Kidney (tissue), 14 donors: ENCODE measurements around the gene TMED4. TPM values are rescaled to one million over a fixed set of nuclear protein-coding genes. Genes with fewer than 3 reads are reported as not detected.
A peak's percentile ranks its signal among the peaks of the same experiment; 100 is the strongest.
"Not testable (repeated sequence)": the region's sequence is repeated elsewhere in the genome, so short reads cannot be mapped to it uniquely, and the experiment has no call there.

Source experiments
- DNase-seq, 5 donors: peaks; one replicate each; pipeline ENCODE4 v3.0.0-alpha.2; 2013 to 2020
- FAIRE-seq: peaks from 2 replicates; lab custom pipeline; 2012; peaks lifted over from hg19 to GRCh38; lab: Jason Lieb, UNC
- H3K27ac ChIP-seq, 2 donors: one replicate each; pipeline ENCODE4 v1.7.0; 2013; ENCODE audit warnings: low read depth in 2 of 2, low read length in 2 of 2, inconsistent platforms in 1 of 2
- H3K27me3 ChIP-seq: one replicate; pipeline ENCODE4 v1.7.1; 2013; ENCODE audit warnings: low read length, inconsistent platforms; ENCODE audit not compliant: control insufficient read depth, insufficient read depth
- H3K36me3 ChIP-seq, 3 donors: one replicate each; pipeline versions ENCODE4 v1.7.0 to v1.7.1; 2013; ENCODE audit warnings: low read length in 3 of 3, control low read depth in 1 of 3, inconsistent platforms in 1 of 3; ENCODE audit not compliant: insufficient read depth in 3 of 3, control insufficient read depth in 2 of 3
- H3K4me1 ChIP-seq, 3 donors: one replicate each; pipeline versions ENCODE4 v1.7.0 to v1.7.1; 2013; ENCODE audit warnings: low read length in 3 of 3, inconsistent platforms in 1 of 3, low read depth in 1 of 3; ENCODE audit not compliant: control insufficient read depth in 2 of 3, insufficient read depth in 2 of 3
- H3K4me3 ChIP-seq, 3 donors: one replicate each; pipeline versions ENCODE4 v1.7.0 to v1.8.1; 2013; ENCODE audit warnings: low read length in 3 of 3, control low read depth in 1 of 3, inconsistent platforms in 1 of 3
- H3K9ac ChIP-seq, 3 donors: one replicate each; pipeline versions ENCODE4 v1.7.0 to v1.7.1; 2013; ENCODE audit warnings: low read length in 3 of 3, control low read depth in 1 of 3, inconsistent platforms in 1 of 3
- H3K9me3 ChIP-seq, 3 donors: one replicate each; pipeline versions ENCODE4 v1.7.0 to v1.7.1; 2013; ENCODE audit warnings: low read length in 3 of 3, control low read depth in 1 of 3, inconsistent platforms in 1 of 3; ENCODE audit not compliant: control insufficient read depth in 2 of 3, insufficient read depth in 1 of 3
- intact Hi-C: fragments of 100-400 bp; cut with DNase I; formaldehyde crosslinking; loops from one replicate; pipeline ENCODE4 v1.11.1; 2022
- polyA plus RNA-seq: library from polyadenylated mRNA; stranded (reverse); fragments of 350-450 nt; fragmentation: Illumina TruSeq; extraction: RNeasy Lipid Tissue Mini Kit (QIAGEN cat#74804); gene quantifications from one replicate; pipeline ENCODE4 v1.2.3, GENCODE V29; 2014; ENCODE audit warnings: low read depth, low replicate concordance; ENCODE audit not compliant: insufficient read depth
- total RNA-seq: library from RNA; stranded (reverse); fragmentation: NEBNext Ultra II Directional; extraction: Animal tissue kit (Norgen Biotek cat#: 25700); gene quantifications from one replicate; pipeline ENCODE4 v1.2.1, GENCODE V29; 2021
- TF ChIP-seq, protein P1 (sequence below): IDR thresholded peaks from 3 replicates; pipeline ENCODE4 v1.5.1; 2012; ENCODE audit warnings: mild to moderate bottlenecking, moderate library complexity, borderline replicate concordance; ENCODE audit not compliant: insufficient read depth; ENCODE audit errors: extremely low read depth
- donor health status: control.
- donor health status: control.
- donor health status: control.
- donor health status: control.
- donor health status: control.
- donor health status: DM: yes; HTN: yes; CAD: no.
- donor health status: Normal renal cell carcinoma (clear cell type).

TMED4 gene
- total and polyA plus RNA-seq, 2 donors from 2014 or later, result 105 to 138 TPM

DNA sequence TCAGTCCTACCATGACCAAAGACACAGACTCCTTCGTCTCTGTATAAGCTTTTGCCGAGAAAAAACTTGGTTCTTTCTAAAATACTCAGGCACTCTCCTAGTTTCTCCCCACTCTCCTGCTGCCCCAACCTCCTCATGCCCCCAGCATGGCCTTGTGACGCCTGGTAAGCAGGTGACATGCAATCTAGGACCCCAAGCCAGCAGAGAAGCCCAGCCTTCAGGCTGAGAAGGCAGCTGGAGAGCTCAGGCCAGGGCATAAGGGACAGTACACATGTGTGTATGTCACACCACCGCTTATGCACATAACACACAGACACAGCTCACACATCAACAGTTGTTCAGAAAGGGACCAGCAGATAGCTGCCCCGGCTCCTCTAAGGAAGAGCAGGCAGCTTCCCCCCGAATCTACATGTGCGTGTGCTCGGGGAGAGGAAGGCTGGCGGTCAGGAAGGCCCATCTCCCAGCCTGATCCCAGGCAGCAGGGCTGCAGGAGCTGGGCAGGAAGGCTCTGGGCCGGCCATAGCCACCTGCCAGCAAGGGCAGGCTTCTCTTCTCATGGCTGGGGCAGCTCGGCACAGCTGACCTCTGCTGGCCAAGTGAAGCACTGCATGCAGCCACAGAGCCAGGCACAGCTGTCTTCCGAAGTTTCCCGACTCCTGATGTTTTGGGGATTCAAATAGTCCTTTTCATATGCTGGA is 16.8 kb downstream of the TMED4 start:
- TF ChIP-seq, protein P1, sequence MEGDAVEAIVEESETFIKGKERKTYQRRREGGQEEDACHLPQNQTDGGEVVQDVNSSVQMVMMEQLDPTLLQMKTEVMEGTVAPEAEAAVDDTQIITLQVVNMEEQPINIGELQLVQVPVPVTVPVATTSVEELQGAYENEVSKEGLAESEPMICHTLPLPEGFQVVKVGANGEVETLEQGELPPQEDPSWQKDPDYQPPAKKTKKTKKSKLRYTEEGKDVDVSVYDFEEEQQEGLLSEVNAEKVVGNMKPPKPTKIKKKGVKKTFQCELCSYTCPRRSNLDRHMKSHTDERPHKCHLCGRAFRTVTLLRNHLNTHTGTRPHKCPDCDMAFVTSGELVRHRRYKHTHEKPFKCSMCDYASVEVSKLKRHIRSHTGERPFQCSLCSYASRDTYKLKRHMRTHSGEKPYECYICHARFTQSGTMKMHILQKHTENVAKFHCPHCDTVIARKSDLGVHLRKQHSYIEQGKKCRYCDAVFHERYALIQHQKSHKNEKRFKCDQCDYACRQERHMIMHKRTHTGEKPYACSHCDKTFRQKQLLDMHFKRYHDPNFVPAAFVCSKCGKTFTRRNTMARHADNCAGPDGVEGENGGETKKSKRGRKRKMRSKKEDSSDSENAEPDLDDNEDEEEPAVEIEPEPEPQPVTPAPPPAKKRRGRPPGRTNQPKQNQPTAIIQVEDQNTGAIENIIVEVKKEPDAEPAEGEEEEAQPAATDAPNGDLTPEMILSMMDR, result peak; percentile 92
- no peak overlapping the region for H3K27ac ChIP-seq
- intact Hi-C loops, result no loop called here
- H3K4me1 ChIP-seq, result peaks cover 0 to 12% (median 0%) of the 10 kb centered on the region in 3 donors
- no peak overlapping the region for H3K4me3 ChIP-seq
- no peak overlapping the region for H3K9ac ChIP-seq
- FAIRE-seq, result no peak
- no peaks in the 10 kb centered on the region for H3K27me3 ChIP-seq
- DNase-seq, result peak; percentile 47 to 83 (median 62)
- H3K36me3 ChIP-seq, result peaks cover 14 to 49% (median 39%) of the 10 kb centered on the region in 3 donors
- H3K9me3 ChIP-seq, result no peaks in the 10 kb centered on the region

DNA sequence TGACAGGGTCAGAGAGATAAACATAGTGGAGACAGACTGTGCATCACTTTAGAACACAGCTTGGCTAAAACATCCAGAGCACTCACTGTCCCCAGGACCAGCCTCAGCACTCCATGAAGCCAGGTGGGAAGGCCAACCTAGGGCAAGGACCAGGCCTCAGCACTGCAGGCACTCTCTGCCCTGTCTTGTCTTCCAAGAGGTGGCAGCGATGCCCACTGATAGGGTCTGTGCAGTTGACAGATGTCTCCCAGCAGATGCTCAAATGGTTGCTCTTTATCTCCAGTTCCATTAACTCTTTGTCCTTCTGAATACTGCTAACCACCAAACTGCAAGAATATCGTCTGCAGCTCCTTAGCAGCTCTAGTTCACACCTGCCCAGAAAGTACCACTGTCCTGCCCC is 17.4 kb downstream of the TMED4 start:
- Histone ChIP-seq H3K27me3 (no peaks in the 10 kb centered on the region), H3K9me3 (no peaks in the 10 kb centered on the region), H3K4me3 (no peak overlapping the region), H3K36me3 (peaks cover 11 to 42% (median 33%) of the 10 kb centered on the region in 3 donors), H3K9ac (no peak overlapping the region), H3K27ac (no peak overlapping the region), H3K4me1 (peaks cover 0 to 9% (median 0%) of the 10 kb centered on the region in 3 donors)
- DNase-seq, result no peak
- TF ChIP-seq, protein P1, result no peak
- FAIRE-seq, result no peak
- intact Hi-C loops, result no loop called here

DNA sequence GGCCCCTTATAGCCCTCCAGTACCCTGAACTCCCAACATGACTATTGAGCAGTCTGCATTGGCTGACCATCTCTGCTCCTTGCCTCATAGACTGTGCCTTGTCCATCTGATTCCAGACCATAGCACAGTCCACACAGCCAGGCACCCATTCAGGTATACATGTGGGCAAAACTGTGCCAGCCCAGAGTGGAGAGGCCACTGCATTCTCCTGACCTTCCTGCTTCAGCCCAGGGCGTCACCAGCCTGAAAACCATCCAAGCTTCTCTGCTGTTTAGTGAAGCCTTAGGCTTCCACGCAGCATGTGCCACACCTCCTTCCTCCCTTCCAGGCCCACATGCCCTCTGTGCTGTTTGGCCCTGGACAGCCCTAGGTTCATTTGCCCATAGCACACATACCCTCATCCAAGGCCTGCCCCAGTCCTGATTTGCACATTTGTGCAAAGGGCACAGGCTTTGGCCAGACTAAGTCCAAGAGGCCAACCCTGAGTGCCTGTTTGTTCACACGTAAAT is 18.8 kb downstream of the TMED4 start:
- DNase-seq, result no peak
- Histone ChIP-seq H3K9ac (no peak overlapping the region), H3K4me1 (peaks cover 0 to 8% (median 0%) of the 10 kb centered on the region in 3 donors), H3K36me3 (peaks cover 4 to 29% (median 23%) of the 10 kb centered on the region in 3 donors), H3K27ac (no peak overlapping the region), H3K4me3 (no peak overlapping the region), H3K27me3 (no peaks in the 10 kb centered on the region), H3K9me3 (no peaks in the 10 kb centered on the region)
- TF ChIP-seq, protein P1, result no peak
- intact Hi-C loops, result no loop called here
- FAIRE-seq, result no peak

DNA sequence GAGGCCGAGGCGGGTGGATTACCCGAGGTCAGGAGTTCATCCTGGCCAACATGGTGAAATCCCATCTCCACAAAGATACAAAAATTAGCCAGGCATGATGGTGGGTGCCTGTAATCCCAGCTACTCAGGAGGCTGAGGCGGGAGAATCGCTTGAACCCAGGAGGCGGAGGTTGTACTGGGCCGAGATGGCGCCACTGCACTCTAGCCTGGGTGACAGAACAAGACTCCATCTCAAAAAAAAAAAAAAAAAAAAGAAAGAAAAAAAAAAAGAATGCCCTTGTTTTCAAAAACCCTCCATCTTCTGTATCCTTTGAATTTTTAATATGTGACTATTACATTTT is 19.4 kb downstream of the TMED4 start:
- intact Hi-C loops, H3K4me1 ChIP-seq, FAIRE-seq, H3K9ac ChIP-seq, H3K9me3 ChIP-seq, H3K27me3 ChIP-seq, DNase-seq, H3K4me3 ChIP-seq, H3K27ac ChIP-seq: not testable (repeated sequence)
- peaks cover 2 to 22% (median 17%) of the 10 kb centered on the region in 3 donors for H3K36me3 ChIP-seq
